Activated CD8-positive, alpha-beta memory T cell treated with anti-CD3 and anti-CD28 coated beads for 24 hours (primary cell): Measurements from ENCODE around the gene SYNC.

Source experiments
- DNase-seq: peaks from one replicate; pipeline ENCODE4 v3.0.0-alpha.2; 2020

Gene SYNC

GRCh38 chr1:32702599-32703478 is at the start of gene SYNC:
TSS of gene SYNC (minus strand) at chr1:32702770. CDS start at chr1:32702660, 110 bp downstream.
- DNase-seq: peak; percentile 61

DNA sequence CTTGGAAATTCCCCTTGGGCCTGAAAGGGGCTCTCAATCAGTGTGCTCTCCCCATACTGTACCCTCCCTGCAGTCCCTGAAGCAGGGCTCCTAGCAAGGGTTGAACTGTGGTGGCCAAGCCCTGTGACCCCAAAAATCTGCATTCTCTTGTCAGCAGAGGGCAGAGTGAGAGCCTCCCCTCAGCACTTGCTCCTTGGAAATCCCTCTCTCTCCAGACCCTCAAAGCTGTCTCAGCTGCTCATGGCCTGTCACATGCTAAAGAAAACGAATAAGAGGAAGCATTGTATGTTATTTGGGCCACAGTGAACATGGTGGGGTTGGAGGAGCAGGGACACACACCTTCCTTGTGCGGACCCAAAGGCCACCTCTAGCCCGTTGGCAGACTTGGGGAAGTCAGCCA is 47.2 kb upstream of the SYNC start:
- no peak for DNase-seq

- no peak for DNase-seq
Observed at GRCh38 chr1:32749332-32749731, 46.8 kb upstream of the SYNC start.

GRCh38 chr1:32748926-32749325 is 46.4 kb upstream of the SYNC start:
- no peak for DNase-seq

DNA sequence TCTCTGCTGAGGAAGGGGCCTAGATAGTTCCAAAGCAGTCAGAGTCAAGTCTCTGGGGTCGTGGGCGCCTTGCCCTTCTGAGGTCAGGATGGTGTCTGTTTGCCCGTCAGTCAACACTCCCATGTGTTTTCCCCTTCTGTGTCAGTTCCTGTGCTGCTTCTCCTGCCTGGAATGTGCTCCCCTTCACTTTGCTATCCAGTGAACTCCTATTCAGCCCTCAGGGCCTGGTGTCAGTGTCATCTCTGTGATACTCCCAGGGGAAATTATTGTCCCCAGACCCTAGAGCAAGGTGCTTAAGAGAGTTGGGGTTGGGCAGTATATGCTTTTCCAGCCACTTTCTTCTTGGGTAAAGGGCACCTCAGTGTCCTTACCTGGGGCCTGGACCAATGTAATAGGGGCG is 45.8 kb upstream of the SYNC start:
- no peak for DNase-seq

DNA sequence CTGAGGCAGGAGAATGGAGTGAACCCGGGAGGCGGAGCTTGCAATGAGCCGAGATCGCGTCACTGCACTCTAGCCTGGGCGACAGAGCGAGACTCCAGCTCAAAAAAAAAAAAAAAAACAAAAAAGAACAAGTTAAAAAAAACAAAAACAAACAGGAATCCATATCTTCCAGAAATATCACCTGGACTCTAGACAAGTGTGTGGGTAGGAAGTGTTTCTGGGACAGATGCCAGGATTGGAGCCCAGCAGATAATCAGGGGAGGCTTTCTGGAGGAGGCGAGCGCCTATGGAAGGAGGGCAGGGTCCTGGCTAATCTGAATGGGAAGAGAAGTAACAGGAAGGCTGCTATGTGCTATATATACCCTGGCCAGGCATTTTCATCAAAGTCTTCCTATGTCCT is 43.6 kb upstream of the SYNC start:
- no peak for DNase-seq

GRCh38 chr1:32744071-32744425 is 41.5 kb upstream of the SYNC start:
- no peak for DNase-seq

- DNase-seq: no peak
Observed at GRCh38 chr1:32743380-32744070, 41.0 kb upstream of the SYNC start.

DNA sequence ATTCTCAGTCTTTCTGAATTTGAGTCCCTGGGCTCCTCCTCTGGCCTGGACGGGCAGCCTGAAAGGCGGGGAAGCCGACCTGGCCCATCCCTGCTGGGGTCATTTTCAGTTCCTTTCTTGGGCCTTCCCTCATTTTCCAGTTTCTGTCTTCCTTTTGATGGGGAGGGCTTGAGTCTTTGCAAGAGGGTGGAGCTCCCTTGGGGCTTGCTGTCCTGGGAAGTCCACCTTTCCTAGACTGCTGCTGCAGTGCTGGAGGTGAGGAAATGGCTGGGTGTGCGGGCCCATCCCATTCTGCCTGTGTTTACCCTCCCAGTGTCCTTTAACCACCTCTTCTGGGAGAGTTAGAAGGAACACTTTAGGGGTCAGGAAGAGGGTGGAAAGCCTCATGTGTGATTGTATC is 40.4 kb upstream of the SYNC start:
- DNase-seq: no peak

GRCh38 chr1:32742199-32742947 is 39.8 kb upstream of the SYNC start:
- DNase-seq: no peak

DNA sequence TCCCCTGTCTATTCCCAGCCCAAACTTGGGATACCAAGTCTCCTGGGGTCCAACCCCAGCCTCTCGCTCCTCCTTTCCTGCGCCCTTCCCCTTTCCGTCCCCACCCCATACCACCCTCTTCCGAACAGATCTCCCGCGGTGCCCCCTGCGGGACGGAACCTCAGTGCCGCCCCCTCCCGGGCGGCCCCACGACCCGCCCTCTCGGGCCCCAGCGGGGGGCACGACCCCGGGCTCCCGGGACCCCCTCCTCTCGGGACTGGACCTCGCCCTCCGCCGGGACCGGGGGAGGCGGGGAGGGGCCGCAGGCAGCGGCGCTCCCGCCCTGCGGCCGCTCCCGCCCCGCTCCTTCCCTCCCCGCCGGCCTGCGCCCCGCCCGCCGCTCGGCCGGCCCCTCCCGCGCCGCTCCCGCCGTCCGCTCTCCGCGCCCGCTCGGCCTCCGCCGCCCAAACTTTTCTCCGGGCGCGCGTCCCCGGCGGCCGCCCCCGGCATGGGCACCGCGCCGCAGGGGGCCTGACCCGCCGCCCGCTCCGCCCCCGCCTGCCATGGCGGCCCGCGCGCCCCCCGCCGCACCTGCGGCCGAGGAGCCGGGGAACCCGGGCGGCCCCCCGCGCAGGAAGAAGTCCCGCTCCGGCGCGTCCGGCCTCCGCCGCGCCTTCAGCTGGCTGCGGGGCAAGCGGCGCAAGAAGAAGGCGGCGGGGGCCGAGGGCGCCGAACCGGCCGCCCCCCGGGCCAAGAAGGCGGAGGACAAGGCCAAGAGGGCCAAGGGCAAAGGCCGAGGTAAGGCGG is 39.0 kb upstream of the SYNC start:
- no peak for DNase-seq

DNA sequence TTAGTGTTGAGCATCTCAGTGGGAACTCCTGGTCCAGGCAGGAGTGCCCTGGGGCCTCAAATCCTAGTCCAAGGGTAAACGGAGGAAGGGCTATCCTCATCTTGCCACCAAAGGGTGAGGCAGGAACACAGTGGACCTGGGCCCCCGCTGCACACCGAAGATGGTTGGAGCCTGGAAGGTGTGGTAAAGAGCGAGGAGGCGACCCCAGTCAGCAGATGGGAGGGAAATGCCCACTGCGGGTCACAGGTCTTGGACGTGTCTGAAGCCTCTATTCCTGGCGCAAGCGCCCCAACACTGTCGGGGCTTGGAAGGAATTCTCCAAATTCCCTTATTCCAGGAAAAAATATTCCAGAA is 38.5 kb upstream of the SYNC start:
- DNase-seq: no peak

GRCh38 chr1:32736812-32737791 is 34.5 kb upstream of the SYNC start:
- DNase-seq: no peak

DNA sequence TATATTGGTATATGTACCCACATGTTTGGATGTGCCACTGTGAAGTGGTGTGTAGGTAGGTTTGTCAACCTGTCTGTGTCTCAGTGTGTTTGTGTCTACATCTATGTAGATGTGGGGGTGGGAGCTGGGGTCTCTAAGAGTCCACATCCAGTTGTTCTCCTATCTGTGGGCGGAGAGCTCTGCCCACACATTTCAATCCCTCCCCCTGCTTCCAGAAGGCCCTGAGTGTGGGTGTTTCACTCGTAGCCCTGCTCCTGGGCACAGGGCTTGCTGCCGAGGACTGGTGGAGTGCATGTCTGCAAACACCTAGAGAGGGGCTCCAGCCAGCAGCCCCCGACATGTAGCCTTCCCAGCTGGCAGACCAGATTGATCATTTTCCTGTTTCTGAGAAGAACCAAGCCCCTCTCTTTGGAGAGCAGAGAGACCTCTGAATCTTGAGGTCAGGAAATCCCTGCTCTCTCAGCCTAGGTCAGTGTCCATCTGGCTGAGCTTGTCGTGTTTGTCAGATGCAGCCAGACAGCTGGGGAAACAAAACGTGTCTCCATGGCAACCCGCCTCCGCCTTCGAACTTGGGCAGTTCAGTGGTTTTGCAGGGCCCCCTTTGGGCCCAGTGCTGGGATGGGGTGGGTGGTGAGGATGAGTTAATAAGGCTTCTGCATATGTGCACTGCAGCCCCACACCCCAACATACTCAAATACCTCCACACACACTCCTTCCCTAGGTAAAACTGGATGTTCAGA is 31.2 kb upstream of the SYNC start:
- DNase-seq: no peak

GRCh38 chr1:32729254-32730046 is 26.9 kb upstream of the SYNC start:
- no peak for DNase-seq

GRCh38 chr1:32728413-32729077 is 26.0 kb upstream of the SYNC start:
- no peak for DNase-seq

DNA sequence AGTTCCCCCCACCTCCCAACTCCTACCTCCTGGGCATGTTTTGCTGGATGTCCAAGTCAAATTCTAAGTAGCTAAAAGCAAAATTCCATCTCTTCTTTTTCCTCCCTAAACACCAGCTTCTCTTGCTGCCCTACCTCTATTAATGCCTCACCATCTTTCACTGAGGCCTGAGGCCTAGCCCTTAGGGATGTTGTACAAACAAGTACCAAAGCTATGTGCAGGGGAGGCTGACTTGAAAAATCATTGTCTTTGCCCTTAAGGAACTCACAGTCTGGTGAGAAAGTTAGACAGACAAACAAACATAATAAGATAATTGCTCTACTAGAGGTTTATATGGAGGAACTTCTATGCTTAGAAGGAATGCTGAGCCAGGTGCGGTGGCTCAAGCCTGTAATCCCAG is 25.3 kb upstream of the SYNC start:
- DNase-seq: no peak

- DNase-seq: no peak
Observed at GRCh38 chr1:32725615-32725982, 23.0 kb upstream of the SYNC start.
